Epidermal melanocyte (primary cell): ENCODE data around the gene RET.
A peak's percentile ranks its signal among the peaks of the same experiment; 100 is the strongest.

Source experiments
- DNase-seq: peaks from one replicate; pipeline ENCODE4 v3.0.0; 2011; ENCODE audit warnings: low spot score; ENCODE audit not compliant: insufficient read length

Gene RET

GRCh38 chr10:43106256-43107091, 29.6 kb downstream of the RET start:
- no peak for DNase-seq

- DNase-seq, result no peak
These were observed 32.1 kb downstream of the RET start for GRCh38 chr10:43108951-43109350.

- no peak for DNase-seq
These were observed 32.9 kb downstream of the RET start for GRCh38 chr10:43109671-43110249.

- DNase-seq, result peak; percentile 52
These were observed 33.6 kb downstream of the RET start for GRCh38 chr10:43110338-43111071.

- no peak for DNase-seq
These were observed 34.2 kb downstream of the RET start for GRCh38 chr10:43111101-43111500.

- no peak for DNase-seq
These were observed 35.2 kb downstream of the RET start for GRCh38 chr10:43111921-43112607.

- no peak for DNase-seq
These were observed 35.7 kb downstream of the RET start for GRCh38 chr10:43112608-43112961.

GRCh38 chr10:43113201-43114087, 36.6 kb downstream of the RET start:
- no peak for DNase-seq

GRCh38 chr10:43114088-43114742, 37.3 kb downstream of the RET start:
- no peak for DNase-seq

- DNase-seq, result no peak
These were observed 38.1 kb downstream of the RET start for GRCh38 chr10:43114743-43115611.

- DNase-seq, result no peak
These were observed 39.2 kb downstream of the RET start for GRCh38 chr10:43115881-43116595.

GRCh38 chr10:43116596-43116995, 39.7 kb downstream of the RET start:
- no peak for DNase-seq

GRCh38 chr10:43117031-43117776, 40.3 kb downstream of the RET start:
- DNase-seq, result no peak

- no peak for DNase-seq
These were observed 41.1 kb downstream of the RET start for GRCh38 chr10:43117777-43118583.

- DNase-seq, result no peak
These were observed 42.0 kb downstream of the RET start for GRCh38 chr10:43118631-43119415.

- DNase-seq, result no peak
These were observed 42.7 kb downstream of the RET start for GRCh38 chr10:43119416-43120115.
